Epithelial cell of proximal tubule (primary cell): ENCODE data around the gene POR. TPM values are rescaled to one million over a fixed set of nuclear protein-coding genes. Genes with fewer than 3 reads are reported as not detected.
"Not testable (repeated sequence)": the region's sequence is repeated elsewhere in the genome, so short reads cannot be mapped to it uniquely, and the experiment has no call there.

Source experiments
- DNase-seq: peaks from one replicate; pipeline ENCODE4 v3.0.0-alpha.2; 2011; ENCODE audit warnings: low read depth
- H3K4me3 ChIP-seq: 2 replicates; pipeline ENCODE4 v1.5.1; 2011; ENCODE audit warnings: low read depth, mild to moderate bottlenecking, low read length
- CTCF ChIP-seq: conservative IDR thresholded peaks from 2 replicates; pipeline ENCODE4 v1.5.1; 2012; ENCODE audit warnings: low read depth, mild to moderate bottlenecking, low read length
- total RNA-seq: library from RNA; depleted of rRNA; stranded (reverse); fragments of >200 nt; gene quantifications from 2 replicates; pipeline ENCODE4 v1.2.3, GENCODE V29; 2015

Gene POR
- total RNA-seq, 1 donor from 2014 or later: 83.0 TPM

- DNase-seq: no peak
- no peak overlapping the region for H3K4me3 ChIP-seq
- no peak for TF ChIP-seq CTCF
Measured at GRCh38 chr7:76008156-76008687, 93.3 kb downstream of the POR start.

DNA sequence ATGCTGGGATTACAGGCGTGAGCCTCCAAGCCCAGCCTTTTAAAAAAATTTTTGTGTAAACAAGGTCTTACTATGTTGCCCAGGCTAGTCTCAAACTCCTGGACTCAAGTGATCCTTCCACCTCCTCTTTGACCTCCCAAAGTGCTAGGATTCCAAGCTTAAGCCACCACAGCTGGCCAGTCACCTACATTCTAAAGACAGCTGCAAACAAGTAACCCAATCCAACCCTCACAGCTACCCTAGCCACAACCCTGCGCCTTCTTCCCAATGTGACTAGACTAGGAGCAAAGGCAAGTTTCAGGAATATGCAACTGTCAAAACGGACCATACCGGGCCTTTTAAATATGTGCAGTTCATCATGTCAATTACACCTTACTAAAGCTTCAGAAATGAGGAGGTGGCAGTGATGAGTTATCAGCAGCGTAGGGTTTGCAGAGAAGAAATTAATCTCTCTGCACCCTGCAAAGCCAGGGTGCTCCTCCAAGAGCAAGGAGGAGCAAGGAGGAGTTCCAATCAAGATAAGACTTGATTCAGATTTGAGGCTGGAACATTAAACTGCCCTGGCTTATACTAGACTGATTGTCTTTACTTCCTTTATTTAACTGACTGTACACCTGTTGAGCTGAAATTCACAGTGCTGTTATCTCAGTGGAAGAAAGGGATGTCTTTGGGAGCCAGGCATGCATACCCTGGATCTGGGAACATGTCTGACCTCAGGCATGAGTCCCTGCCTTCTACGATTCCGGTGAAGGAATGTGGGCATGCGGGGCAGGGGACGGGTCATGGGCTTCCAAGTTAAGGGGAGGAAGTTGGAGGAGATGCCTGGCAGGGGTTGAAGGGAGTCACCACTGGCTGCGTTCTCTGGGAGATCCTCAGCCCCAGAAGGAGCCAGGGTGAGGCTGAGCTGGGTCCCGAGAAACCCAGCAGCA, 95.0 kb downstream of the POR start:
- H3K4me3 ChIP-seq: no peak overlapping the region
- TF ChIP-seq CTCF: no peak
- DNase-seq: no peak

- TF ChIP-seq CTCF: no peak
- no peak overlapping the region for H3K4me3 ChIP-seq
- no peak for DNase-seq
Measured at GRCh38 chr7:76011442-76011861, 96.5 kb downstream of the POR start.

DNA sequence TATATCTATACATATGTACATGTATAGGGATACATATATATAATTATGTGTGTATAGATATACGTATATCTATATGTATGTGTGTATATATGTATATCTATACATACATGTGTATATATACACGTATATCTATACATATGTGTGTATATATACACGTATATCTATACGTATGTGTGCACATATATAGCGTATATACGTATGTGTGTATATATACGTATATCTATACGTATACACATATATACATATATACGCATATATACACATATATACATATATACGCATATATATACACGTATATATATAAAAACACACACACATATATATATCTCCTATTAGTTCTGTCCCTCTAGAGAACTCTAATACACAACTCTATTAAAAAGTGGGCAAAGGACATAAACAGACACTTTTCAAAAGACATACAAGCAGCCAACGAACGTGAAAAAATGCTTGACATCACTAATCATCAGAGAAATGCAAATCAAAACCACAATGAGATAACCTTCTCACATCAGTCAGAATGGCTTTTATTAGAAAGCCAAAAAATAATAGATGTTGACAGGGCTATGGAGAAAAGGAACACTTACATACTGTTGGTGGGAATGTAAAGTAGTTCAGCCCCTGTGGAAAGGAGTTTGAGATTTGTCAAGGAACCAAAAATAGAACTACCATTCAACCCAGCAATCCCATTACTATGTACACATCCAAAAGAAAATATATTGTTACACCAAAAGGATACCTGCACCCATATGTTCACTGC, 101.4 kb downstream of the POR start:
- H3K4me3 ChIP-seq: no peak overlapping the region
- TF ChIP-seq CTCF: no peak
- no peak for DNase-seq

DNA sequence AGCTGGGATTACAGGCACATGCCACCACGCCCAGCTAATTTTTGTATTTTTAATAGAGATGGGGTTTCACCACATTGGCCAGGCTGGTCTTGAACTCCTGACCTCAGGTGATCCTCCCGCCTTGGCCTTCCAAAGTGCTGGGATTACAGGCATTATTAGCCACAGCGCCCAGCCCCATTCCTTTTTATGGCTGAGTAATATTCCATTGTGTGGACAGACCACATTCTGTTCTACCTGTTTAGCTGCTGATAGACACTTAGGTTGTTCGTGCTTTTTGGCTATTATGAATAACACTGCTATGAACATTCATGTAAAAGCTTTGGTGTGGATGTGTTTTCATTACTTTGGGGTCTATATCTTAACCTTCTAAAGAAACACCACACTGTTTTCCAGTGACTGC, 103.6 kb downstream of the POR start:
- DNase-seq, H3K4me3 ChIP-seq: not testable (repeated sequence)

DNA sequence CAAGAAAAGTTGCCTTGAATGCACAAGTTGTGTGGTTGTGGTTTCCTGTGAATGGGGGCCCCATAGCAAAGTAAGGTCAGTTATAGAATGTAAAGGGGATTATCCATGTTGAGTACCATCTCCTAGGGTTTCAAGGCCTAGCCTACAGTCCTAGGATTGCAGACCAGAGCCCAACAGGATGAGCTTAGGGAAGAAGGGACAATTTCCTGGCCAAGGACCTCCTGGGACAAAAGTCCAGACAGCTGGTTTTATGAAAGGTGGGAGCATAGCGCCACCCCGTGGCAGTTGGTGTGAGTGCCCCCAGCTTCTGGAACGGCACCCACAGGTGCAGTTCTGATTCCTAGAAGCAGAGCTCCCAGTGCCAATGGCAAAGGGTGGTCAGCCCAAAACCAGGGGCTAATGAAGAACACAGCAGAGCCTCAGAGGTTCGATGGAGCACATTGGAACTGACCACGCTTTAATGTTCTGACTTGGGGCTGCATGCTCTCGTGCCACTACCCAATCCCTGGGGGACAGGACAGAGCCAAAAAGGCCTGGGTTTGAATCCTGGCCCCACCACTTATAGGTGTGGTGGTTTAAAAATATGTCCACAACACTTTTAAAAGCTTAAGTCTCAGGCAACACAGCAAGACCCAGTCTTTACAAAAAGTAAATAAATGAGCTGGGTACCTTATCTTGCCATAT, 105.2 kb downstream of the POR start:
- no peak overlapping the region for H3K4me3 ChIP-seq
- peak; percentile 92 for TF ChIP-seq CTCF
- peak; percentile 12 for DNase-seq
